NCI-H2029 treated with DMSO at 0.1 percent for 48 hours (cell line): Measurements from ENCODE around the gene SERTM1.

Experiments
- DNase-seq: peaks from one replicate; lab custom pipeline; 2025; lab: John Stamatoyannopoulos, UW

Gene SERTM1

DNA sequence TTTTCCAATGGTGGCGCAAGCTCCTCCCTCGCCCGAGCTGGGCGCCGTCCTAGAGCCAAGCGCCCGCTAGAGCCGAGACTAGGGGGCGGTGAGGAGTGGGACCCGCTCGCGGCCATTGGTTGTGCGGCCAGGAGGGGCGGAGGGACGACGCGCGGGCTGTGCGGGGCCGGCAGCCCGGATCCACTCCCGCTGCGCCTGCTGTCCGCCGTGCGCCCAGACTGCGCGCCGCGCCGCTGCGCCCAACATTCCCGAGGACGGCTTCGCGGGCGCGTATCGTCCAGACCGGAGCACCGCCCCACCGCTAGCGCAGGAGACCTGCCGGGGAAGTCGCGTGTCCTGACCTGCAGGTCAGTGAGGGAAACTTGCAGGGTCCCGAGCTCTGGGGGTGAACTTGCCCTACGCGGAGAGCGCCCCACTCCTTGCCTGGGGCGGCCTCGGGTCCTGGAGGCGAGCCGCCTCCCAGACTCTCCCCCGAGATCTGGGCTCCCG lies at the start of gene SERTM1:
SERTM1 (plus strand) TSS at position 183 of the 489 bp plus-strand sequence. CDS start 21,059 bp downstream, outside the sequence.
- no peak for DNase-seq

DNA sequence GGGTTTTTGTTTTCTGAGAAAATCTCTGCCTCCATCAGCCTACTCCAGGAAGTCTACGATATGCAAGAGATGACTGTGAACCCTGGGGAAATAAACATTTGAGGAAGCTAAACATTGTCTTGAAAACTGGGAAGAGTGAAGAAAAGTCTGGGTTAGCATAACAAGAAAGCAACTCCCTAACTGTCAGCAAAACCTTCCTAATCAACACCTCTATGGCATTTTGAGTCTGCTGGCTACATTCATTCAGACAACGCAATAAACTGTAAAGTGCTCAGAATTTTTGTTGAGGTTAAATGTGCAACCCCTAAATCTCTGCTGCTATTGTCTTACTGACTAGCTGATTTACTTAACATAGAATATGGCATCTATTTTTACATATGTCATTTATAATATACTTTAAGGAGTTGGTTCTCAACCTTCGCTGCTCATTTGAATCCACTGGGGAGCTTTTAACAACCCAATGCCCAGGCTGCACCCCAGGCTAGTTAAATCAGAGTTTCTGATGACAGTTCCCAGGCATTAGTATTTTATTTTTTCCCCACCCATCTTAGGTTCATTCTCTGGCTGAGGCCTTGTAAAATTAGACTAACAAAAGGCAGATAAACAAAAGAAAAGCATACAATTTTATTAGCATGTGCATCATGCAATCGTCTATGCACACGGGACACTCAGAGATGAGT lies 45.3 kb upstream of the SERTM1 start:
- DNase-seq: no peak

DNA sequence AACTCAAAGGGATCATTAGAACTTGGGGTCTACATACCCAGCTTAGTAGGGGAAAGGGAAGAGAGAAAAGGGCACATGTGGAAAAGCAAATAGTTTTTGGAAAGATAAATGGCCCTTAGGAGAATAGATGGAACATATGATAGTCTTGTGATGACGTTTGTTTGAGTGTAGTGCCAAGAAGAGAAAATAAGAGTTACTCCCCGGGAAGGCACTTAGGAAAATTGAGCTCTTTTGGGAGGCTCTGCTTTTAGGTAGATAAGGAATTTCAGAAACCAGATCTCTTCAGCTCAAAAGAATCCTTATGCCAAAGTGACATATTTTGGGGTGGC lies 44.8 kb upstream of the SERTM1 start:
- DNase-seq: no peak

DNA sequence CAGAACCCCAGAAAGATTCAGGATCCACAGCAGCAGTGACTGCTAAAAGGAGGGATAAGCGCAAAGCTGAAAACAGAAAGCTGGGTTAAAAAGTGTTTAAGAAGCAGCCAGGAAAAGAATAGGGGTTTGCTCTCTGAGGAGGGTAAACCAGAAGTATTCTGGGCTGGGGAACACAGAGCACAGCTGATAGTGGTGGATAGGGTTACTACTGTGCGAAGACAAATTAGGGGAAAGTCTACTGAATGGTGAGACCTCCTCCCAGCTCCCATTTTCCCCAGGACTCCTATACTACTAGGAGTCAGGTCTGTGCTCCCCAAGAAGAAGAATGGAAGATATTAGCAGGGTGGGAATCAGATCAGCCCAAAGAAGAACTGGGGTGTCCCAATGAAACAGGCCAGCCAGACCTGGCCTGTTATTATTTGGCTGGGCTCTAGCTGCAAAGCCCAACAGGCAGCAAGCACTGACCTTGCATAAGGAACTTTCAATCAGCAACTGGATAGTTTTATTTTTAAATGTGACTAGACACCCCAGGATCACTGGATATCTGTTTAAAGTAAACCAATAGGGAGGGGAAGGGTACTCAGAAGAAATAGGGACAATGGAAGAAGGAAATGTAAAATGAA lies 43.5 kb upstream of the SERTM1 start:
- no peak for DNase-seq

DNA sequence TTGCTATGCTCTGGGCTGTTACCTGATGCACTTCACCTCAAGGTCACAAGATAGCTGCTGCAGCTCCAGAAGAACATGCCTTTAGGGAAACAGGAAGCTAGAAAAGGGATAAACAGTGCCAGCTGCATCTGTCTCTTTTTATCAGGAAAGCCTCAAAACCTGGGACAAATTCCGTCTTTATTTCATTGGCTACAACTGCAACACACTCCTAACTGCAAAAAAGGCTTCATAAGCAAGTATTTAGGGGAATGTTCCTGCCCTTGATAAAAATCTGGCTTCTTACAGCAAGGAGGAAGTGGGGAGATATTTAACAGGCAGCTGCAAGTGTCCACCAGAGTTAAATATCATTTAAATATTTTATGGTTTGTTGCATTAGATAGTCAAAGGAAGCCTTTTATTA lies 34.2 kb upstream of the SERTM1 start:
- no peak for DNase-seq

DNA sequence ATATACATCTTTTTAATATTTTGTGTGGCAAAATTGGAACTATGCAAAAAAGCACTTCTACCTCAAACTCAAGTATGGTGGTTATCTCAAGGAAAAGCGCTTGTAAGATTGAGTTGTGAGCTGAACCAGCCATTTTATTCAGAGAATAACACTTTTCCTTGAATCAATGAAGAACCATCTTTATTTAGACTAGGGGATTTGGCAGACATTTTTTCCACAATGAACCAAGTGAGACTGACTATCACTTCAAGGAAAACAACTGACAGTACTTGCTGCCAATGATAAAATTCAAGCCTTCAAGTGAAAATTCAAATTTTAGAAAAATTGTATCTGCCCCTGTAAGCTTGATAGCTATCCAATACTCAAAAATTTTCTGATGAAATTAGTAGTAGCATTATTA lies 23.2 kb upstream of the SERTM1 start:
- no peak for DNase-seq

DNA sequence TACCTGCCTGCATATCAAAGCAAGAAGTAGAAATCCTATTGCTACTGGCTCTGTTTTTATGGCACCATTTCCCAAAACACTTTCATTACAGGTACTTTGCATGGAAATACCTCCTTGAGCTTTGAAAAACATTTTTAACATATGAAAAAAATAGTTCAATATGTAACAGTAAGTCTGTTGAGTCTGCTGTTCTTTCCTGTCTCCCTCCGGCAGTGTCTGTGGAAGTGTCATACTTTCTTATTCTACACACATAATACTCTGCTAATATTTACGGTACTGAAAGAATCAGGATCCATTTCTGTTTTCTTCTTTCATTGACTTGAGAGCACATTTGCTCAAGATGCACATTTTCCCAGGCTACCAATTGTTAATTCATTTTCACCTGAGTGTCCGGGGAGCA lies 8.2 kb upstream of the SERTM1 start:
- peak; percentile 23 for DNase-seq

DNA sequence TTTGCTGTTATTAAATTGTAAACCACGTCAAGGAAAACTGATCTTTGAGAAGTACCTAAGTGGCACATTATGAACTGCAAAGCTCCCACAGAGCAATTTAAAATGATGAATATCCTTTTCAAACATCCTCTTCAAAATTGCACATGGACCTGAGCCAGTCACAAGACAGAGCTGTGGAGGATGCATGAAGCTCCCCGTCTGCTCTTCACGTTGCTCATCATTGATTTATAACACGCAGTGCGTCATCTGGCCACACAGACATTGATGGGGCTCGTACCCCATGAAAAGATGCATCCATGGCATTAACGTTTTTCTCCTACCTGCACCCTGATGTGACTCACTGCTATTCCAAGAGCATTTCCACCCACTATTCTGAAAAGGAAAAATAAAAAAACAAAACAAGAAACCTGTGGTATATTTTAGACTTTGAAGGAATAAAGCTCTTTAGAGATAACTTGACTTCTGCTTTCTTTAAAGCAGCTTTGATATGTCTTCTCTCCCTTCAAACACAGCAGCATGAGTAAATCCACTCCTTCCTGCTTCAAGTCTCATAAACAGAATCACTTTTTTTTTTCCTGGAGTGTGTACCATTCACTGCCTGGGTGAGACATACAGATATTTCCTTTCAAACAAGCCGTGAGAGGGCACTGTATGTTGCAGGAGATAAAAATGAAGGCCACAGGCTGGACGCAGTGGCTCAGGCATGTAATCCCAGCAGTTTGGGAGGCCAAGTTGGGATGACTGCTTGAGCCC lies 7.2 kb upstream of the SERTM1 start:
- DNase-seq: no peak

DNA sequence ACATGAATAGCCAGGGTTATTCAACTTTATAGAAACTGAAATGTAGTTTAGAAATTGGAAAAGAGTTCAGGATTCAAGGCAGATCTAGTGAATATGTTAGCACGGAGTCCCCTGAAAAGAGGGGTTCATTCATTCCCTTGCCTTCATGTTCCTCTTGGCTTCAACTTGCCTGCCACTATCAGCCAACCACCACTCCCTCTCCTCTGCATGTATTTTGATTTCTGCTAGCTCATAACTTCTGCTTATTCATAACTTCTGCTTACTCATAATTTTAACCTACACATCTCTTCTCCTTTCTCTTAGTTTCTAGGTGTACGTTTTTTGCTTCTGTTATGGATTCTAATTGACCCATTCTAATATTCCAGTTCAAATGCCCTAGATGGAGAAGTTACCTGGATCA lies 5.5 kb upstream of the SERTM1 start:
- no peak for DNase-seq

DNA sequence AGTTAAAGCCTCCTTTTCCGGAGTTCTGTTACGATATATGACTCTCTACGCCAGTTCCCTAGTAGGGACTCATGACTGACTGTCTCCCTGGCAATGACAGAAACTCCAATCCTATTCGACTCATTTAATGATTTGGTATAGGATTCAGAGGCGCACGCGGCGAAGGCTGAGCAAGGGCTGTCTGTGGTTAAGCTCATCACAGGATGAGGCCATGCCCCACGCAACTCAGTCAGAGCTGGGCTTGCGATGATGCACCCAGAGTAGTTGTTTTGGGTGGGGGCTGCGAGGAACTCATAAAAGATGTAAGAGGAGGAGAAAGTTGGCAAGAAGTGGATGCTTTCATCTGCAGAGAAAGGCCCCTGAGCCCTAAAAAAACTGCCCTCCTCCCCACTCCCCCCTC lies 468 bp upstream of the SERTM1 start:
- no peak for DNase-seq

DNA sequence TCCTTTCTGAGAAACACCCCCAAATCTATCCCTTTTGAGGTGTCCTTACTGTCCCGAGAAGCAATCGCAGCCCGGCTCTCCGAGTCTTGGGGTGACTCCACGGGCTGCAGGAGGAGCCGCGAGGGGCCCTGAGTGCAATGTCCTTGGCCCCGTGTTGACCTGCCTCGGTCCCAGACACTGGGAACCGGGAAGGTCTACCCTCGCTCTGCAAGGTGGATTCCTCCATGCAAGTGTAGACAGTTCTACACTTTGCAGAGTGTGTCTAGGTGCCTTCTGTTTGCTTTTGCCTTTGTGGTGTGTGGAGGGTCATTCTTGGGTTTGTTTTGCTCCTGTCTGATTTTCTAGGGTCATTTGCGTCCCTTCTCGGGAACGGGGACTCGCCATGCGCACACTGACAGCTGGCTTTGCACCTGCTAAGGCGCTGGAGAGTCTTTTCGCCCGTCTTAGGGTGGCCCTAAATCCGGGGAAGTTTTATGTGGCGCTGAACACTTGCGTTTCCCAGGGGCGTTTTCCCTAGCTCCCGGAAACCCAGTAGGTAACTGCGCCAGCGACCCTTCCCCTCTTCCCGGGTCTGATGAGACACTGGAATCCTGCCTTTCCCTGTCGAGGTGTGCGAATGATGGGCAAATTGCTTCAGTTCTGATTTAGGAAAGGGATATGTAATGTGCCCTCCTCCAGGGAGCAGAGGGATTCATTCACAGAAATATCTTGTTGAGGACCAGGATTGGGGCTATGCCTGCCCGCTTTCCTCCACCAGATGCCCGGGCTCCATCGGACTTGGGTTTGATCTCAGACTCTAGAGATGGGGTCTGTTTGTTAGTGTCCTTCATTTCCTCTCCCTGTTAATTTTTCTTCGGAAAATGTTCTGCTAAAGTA lies 755 bp downstream of the SERTM1 start:
- no peak for DNase-seq

DNA sequence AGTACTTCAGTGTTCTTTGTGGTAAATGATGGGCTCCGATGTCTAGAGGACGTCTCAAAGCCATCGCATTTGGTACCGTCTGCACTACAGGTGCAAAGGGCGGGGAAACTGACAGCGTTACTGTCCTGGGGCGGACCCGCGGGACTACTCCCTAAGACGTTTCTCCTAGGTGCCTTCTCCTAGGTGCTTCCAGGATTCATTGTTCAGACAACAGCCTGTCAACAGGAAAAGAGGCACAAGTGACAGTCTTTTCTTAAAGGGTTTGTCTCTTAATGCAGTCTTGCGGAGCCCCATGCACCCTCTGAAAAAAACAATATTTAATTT lies 1.4 kb downstream of the SERTM1 start:
- DNase-seq: no peak

DNA sequence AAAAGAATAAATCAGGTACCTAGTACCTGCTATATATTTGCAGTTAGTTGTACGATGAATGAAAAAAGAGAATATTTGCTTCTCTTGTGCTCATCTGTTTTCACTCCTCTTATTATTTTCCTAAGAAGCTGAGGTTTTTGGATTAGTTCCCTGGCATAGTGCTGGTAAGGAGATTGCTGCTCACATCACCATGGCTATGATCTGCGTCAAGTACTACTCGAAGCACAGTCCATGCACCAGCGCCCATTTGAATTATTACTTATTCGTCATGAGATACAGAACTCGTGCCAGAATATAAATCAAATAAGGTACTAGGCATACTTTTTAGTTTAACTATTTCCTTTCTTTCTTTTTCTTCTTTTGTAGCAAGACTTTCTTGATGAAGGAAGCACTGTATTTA lies 7.1 kb downstream of the SERTM1 start:
- DNase-seq: no peak

DNA sequence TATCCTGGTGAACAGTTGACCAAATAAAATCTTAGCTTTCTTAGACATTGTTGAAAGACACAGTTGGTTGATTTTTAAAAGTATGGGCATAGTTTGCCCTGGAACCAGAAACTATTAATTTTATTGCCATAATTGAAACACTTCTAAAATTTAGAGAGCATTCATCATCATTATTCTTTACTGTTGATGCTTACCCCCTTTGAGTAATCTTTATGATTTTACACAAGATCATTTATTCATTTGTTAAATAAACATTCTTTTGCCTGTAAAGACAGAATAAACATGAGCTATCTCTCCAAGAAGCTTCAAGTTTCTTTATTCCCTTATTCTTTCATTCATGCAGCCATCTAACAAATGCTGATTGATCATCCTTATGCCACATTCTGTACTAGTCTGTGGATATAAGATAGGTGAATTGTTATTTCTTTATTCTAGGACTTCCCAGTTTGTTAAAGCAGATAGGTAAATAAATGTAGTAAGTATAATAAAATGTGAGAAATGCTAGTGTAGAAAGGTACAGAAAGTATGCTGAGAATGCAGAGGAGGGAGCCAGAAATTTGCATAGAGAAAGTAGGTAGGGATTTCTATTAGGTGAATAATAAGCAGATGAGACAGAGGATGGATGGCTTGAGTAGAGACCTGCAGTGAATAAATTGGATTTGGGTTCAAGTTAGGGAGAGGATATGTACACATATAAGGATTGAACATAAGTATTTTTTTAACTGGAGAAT lies 8.2 kb downstream of the SERTM1 start:
- no peak for DNase-seq

DNA sequence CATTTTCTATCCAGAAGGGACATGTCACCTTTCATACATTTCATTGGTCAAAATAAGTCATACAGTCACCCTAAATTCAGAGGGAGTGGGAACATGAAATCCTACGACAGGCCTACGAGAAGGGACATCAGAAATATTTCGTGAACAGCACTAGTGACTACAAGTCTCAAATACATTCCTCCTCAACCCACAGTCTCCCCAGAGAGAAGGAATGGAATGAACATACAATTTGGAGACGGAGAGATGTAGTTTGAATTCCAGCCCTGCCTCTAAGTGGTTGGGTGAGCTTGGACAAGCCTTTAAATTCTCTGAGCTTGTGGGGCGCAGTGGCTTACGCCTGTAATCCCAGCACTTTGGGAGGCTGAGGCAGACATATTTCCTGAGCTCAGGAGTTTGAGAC lies 9.9 kb downstream of the SERTM1 start:
- no peak for DNase-seq

DNA sequence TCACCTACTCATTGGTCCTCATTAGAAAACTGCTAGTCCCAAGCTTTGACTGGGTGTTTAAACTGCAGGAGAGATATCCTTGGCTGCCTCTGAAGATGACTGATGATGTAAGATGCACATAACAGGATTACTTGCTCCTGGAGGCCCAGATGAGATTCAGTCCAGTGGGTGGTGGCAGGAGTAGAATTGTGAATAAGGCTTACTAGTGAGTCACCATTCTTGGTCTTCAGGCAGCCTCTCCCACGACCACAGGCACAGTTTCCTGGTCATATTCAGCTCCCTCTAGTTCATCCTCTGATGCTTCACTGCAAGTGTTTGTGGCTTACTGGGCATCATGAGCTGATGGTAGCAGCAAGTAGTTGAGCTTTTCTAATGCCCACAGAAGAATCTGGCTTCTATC lies 12.1 kb downstream of the SERTM1 start:
- DNase-seq: no peak

DNA sequence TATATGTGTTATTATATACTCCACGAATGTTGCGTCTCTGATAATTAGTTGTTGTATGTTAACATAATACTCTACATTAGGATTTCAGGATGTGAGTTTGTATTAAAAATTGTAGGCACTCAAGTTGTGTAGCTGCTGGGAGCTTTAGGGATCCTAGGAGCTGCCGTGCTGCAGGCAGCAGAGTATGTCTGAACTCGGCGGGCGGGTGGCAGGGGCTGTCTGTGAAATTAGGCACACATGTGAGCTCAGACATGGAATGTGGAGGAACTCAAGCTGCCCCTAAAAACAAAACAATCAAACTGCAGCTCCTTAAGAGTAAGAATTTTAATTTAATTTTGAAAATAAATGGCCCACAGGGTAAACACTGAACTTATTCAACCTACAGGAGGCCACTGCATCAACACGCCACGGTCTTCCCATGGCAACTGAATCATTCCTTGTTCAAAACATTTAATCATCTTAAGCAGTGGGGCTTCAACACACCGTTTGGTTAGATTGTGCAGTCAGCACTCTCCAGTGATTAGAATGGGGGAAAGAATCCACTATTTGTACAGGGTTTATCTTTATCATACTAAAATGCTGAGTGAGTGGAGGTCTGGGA lies 22.7 kb downstream of the SERTM1 start:
- DNase-seq: no peak

DNA sequence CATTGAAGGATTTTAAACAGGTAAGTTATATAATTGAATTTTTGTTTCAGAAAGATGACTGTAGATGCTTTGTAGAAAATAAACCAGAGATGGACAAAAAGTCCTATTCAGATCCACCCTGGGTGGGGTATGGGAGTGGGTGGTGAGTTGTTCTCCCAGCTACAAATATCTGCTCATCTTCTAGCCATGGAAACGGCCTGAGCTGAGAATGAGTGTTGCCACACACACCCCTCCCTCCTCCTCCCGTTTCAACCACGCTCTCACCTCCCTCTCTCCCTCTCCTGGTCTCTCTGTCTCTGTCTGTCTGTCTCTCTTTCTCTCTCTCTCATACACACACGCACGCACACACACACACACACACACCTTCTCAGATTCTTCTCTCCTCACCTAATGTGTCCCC lies 26.4 kb downstream of the SERTM1 start:
- no peak for DNase-seq

DNA sequence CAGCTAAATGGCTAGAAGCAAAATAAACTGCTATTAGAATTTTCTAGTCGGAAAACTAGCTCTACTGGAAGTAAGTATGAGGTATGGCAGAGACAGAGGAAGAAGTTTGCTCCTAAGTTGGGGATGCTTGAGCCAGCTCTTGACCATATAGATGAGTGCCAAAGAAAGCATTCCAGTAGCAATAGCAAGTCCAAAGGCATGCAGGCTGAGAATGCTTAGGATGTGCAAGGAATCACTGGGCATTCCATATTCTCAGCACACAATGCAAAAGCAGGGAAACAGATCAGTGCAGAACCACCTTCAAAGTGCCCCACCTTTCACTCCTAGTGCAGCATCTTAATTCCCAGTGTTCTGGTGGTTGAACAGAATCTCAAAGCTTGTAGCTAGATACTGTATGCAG lies 32.9 kb downstream of the SERTM1 start:
- no peak for DNase-seq

DNA sequence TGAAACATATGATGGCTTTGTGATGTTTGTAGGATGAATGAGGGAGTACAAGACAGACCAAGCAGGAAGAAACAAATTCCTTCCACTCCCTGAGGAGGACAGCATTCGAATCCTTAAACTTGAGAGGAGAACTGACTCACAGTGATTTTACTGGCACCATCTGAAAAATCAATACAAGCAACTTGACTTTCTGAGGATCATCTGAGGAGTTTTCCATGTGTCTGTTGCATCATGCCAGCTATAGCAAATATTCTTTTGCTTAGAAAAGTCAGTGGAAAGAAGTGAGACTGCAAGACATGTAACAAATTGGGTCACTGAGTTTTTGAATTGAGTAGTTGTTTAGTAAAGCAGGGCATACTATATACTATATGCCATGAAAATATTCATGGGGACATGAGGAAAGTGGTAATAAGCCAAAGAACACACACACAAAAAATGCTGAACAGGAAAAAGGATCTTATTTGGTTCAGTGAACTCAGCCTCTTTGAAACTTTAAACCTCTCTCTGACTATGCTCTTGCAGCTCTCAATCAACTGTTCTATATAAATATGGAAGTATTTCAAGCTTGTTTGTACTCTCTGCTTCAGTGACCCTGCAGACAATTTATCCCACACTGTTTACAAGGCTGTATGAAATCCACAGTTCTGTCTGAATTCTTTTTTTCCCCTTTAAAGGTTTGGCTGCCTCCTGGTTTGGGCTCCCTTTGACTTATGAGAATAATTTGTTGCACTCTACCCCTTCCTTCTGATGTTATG lies 35.5 kb downstream of the SERTM1 start:
- peak; percentile 11 for DNase-seq

DNA sequence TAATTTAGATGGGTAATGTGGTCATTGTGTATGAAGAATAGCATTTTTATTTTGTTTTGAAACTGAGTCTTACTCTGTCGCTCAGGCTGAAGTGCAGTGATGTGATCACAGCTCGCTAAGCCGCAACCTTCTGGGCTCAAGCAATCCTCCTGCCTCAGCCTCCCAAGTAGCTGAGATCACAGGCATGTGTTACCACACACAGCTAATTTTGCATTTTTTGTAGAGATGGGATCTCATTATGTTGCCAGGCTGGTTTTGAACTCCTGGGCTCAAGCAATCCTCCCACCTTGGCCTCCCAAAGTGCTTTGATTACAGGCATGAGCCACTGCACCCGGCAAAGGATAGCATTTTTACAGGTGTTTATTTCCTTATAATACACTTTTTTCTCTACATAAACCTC lies 36.6 kb downstream of the SERTM1 start:
- no peak for DNase-seq
